HEK293 (cell line): ENCODE results near the gene TMEM60.
A peak's percentile ranks its signal among the peaks of the same experiment; 100 is the strongest.

ENCODE experiments used
- CTCF ChIA-PET: fragments of 350-600 bp; formaldehyde crosslinking; extraction: SDS; loops from one replicate; lab custom pipeline; 2021; ENCODE audit warnings: antibody characterized with exemption; lab: Yijun Ruan, JAX
- POLR2A ChIA-PET: fragments of 300-600 bp; formaldehyde crosslinking; extraction: SDS; loops from one replicate; lab custom pipeline; 2020; ENCODE audit warnings: antibody characterized with exemption, inconsistent platforms; lab: Yijun Ruan, JAX
- H3K27ac ChIP-seq: fragments of 200-500 bp; sonication (Bioruptor generic); 2 replicates; pipeline ENCODE4 v1.5.1; 2014; ENCODE audit warnings: low read depth, low read length, control low read depth, inconsistent platforms; ENCODE audit errors: extremely low read depth
- H3K36me3 ChIP-seq, 2 experiments: fragments of 200-500 bp in 1 of 2; sonication (Bioruptor generic) in 1 of 2; 1 replicate in 1 of 2; 2 replicates in 1 of 2; pipeline ENCODE4 v1.5.1; 2014 to 2017; ENCODE audit warnings: inconsistent platforms in 2 of 2, low read length in 2 of 2; ENCODE audit not compliant: control insufficient read depth in 2 of 2, insufficient read depth in 1 of 2
- H3K4me1 ChIP-seq: fragments of 200-500 bp; sonication (Bioruptor generic); 2 replicates; pipeline ENCODE4 v1.5.1; 2014; ENCODE audit warnings: mild to moderate bottlenecking, low read length, inconsistent platforms; ENCODE audit not compliant: control insufficient read depth, insufficient read depth
- H3K4me3 ChIP-seq: 2 replicates; pipeline ENCODE4 v1.5.1; 2011; ENCODE audit warnings: low read depth, mild to moderate bottlenecking, control low read depth, low read length, moderate library complexity
- H3K9me3 ChIP-seq: fragments of 200-500 bp; sonication (Bioruptor generic); 2 replicates; pipeline ENCODE4 v1.5.1; 2014; ENCODE audit warnings: low read depth, low read length, inconsistent platforms; ENCODE audit not compliant: control insufficient read depth, insufficient read depth
- EGR2 ChIP-seq: fragments of 450-650 bp; formaldehyde crosslinking; IDR thresholded peaks from 2 replicates; pipeline ENCODE4 v1.5.1; 2016; ENCODE audit warnings: low read depth, missing biosample characterization, missing genetic modification characterization
- HIC1 ChIP-seq: fragments of 450-650 bp; formaldehyde crosslinking; IDR thresholded peaks from 2 replicates; pipeline ENCODE4 v1.5.1; 2016; ENCODE audit warnings: missing biosample characterization, missing genetic modification characterization
- HOXD13 ChIP-seq: sonication (generic); formaldehyde crosslinking; IDR thresholded peaks from 2 replicates; pipeline ENCODE4 v1.8.0; 2022; ENCODE audit warnings: missing genetic modification reagents, borderline replicate concordance
- MZF1 ChIP-seq: fragments of 450-650 bp; formaldehyde crosslinking; IDR thresholded peaks from 2 replicates; pipeline ENCODE4 v1.5.1; 2017; ENCODE audit warnings: missing biosample characterization, missing genetic modification characterization, borderline replicate concordance
- OVOL3 ChIP-seq: fragments of 450-650 bp; formaldehyde crosslinking; IDR thresholded peaks from 2 replicates; pipeline ENCODE4 v1.5.1; 2016; ENCODE audit warnings: missing biosample characterization, missing genetic modification characterization
- PBX3 ChIP-seq: sonication (generic); formaldehyde crosslinking; IDR thresholded peaks from 2 replicates; pipeline ENCODE4 v1.8.1; 2022; ENCODE audit warnings: mild to moderate bottlenecking, moderate library complexity, missing genetic modification reagents
- PRDM4 ChIP-seq: fragments of 450-650 bp; formaldehyde crosslinking; IDR thresholded peaks from 2 replicates; pipeline ENCODE4 v1.5.1; 2017; ENCODE audit warnings: missing biosample characterization, missing genetic modification characterization
- RBAK ChIP-seq: fragments of 450-650 bp; formaldehyde crosslinking; IDR thresholded peaks from 2 replicates; pipeline ENCODE4 v1.5.1; 2016; ENCODE audit warnings: missing biosample characterization, missing genetic modification characterization
- ZBTB44 ChIP-seq: fragments of 450-650 bp; IDR thresholded peaks from 2 replicates; pipeline ENCODE4 v1.5.1; 2018; ENCODE audit warnings: missing biosample characterization, mild to moderate bottlenecking, missing genetic modification characterization
- ZBTB6 ChIP-seq: fragments of 450-650 bp; formaldehyde crosslinking; IDR thresholded peaks from 2 replicates; pipeline ENCODE4 v1.5.1; 2017; ENCODE audit warnings: missing biosample characterization, missing genetic modification characterization
- ZEB2 ChIP-seq: fragments of 450-650 bp; formaldehyde crosslinking; IDR thresholded peaks from 2 replicates; pipeline ENCODE4 v1.5.1; 2016; ENCODE audit warnings: missing biosample characterization, missing genetic modification characterization
- ZNF169 ChIP-seq: fragments of 450-650 bp; formaldehyde crosslinking; IDR thresholded peaks from 2 replicates; pipeline ENCODE4 v1.5.1; 2016; ENCODE audit warnings: missing biosample characterization, missing genetic modification characterization
- ZNF239 ChIP-seq: fragments of 450-650 bp; formaldehyde crosslinking; IDR thresholded peaks from 2 replicates; pipeline ENCODE4 v1.5.1; 2016; ENCODE audit warnings: missing biosample characterization, missing genetic modification characterization
- ZNF350 ChIP-seq: fragments of 450-650 bp; formaldehyde crosslinking; IDR thresholded peaks from 2 replicates; pipeline ENCODE4 v1.5.0; 2017; ENCODE audit warnings: missing biosample characterization, mild to moderate bottlenecking, missing genetic modification characterization
- ZNF423 ChIP-seq: fragments of 450-650 bp; formaldehyde crosslinking; IDR thresholded peaks from 2 replicates; pipeline ENCODE4 v1.5.1; 2016; ENCODE audit warnings: missing biosample characterization, missing genetic modification characterization
- ZNF585B ChIP-seq: fragments of 450-650 bp; formaldehyde crosslinking; IDR thresholded peaks from 2 replicates; pipeline ENCODE4 v1.5.1; 2016; ENCODE audit warnings: missing biosample characterization, missing genetic modification characterization
- ZNF664 ChIP-seq: fragments of 450-650 bp; formaldehyde crosslinking; IDR thresholded peaks from 2 replicates; pipeline ENCODE4 v1.5.1; 2016; ENCODE audit warnings: missing biosample characterization, missing genetic modification characterization

Gene TMEM60

GRCh38 chr7:77747718-77748117 lies 50.5 kb downstream of the TMEM60 start (continued):
- TF ChIP-seq ZNF350: no peak
- no peak for TF ChIP-seq ZBTB6 (tag by site-specific recombination)
- no peak for TF ChIP-seq MZF1
- TF ChIP-seq ZNF239 (tag by site-specific recombination): no peak
- no peak for TF ChIP-seq ZNF664 (tag by site-specific recombination)
- no peak for TF ChIP-seq OVOL3 (tag by site-specific recombination)

- TF ChIP-seq ZNF423 (tag by site-specific recombination): no peak
- no peak for TF ChIP-seq HOXD13 (CRISPR knock-in tag)
- TF ChIP-seq ZNF585B (tag by site-specific recombination): peak; percentile 68
- TF ChIP-seq, all 188 proteins: peak for 1
- H3K27ac ChIP-seq: no peak overlapping the region
- ChIA-PET CTCF (interaction anchor here (0.6 to 1.0 kb wide), 2 partner anchors 12 to 17 kb away, joined by 4 to 5 read pairs; no protein-coding TSS in a partner anchor), POLR2A (interaction anchor here (1.0 kb wide), 1 partner anchor 51 kb away, joined by 3 read pairs; the partner anchor contains the start of gene RSBN1L)
- H3K9me3 ChIP-seq: no peaks in the 10 kb centered on the region
- peaks cover 0 to 9% of the 10 kb centered on the region in 2 experiments; a peak in 1 of 3 replicates for H3K36me3 ChIP-seq
- H3K4me3 ChIP-seq: no peak overlapping the region
- peaks cover 2% of the 10 kb centered on the region for H3K4me1 ChIP-seq
These were observed 51.1 kb downstream of the TMEM60 start for GRCh38 chr7:77747178-77747577.

GRCh38 chr7:77746824-77747165 lies 51.4 kb downstream of the TMEM60 start:
- POLR2A ChIA-PET: interaction anchor here (1.0 kb wide), 1 partner anchor 51 kb away, joined by 3 read pairs; the partner anchor contains the start of gene RSBN1L
- no peak overlapping the region for H3K4me3 ChIP-seq
- no peaks in the 10 kb centered on the region for H3K9me3 ChIP-seq
- CTCF ChIA-PET: interaction anchor here (0.6 kb wide), 1 partner anchor 13 kb away, joined by 4 read pairs; no protein-coding TSS in a partner anchor
- TF ChIP-seq EGR2 (no peak), PBX3 (CRISPR knock-in tag) (no peak), PRDM4 (tag by site-specific recombination) (no peak), HIC1 (tag by site-specific recombination) (no peak), ZBTB44 (tag by site-specific recombination) (no peak), ZNF169 (tag by site-specific recombination) (no peak), RBAK (no peak), ZEB2 (tag by site-specific recombination) (no peak)
- H3K4me1 ChIP-seq: peaks cover 2% of the 10 kb centered on the region; the same call in 1 of the 2 replicates
- no peak overlapping the region for H3K27ac ChIP-seq
- H3K36me3 ChIP-seq: peaks cover 0 to 9% of the 10 kb centered on the region in 2 experiments; a peak in 1 of 3 replicates
